Suprapubic skin (tissue), 4 donors: ENCODE results near the gene ZBTB48.

Source experiments
- EP300 ChIP-seq: sonication (generic); formaldehyde crosslinking; IDR thresholded peaks from one replicate; pipeline ENCODE4 v1.6.1; 2017; ENCODE audit warnings: antibody characterized with exemption
- POLR2A ChIP-seq, 2 donors: fragments of 450-650 bp; IDR thresholded peaks; one replicate each; pipeline ENCODE4 v1.6.1; 2017; ENCODE audit warnings: antibody characterized with exemption in 2 of 2, mild to moderate bottlenecking in 2 of 2, moderate library complexity in 2 of 2
- POLR2AphosphoS5 ChIP-seq, 3 donors: sonication (generic); formaldehyde crosslinking; IDR thresholded peaks; one replicate each; pipeline ENCODE4 v1.6.1; 2017; ENCODE audit warnings: antibody characterized with exemption in 3 of 3
- TF ChIP-seq, protein P1 (sequence below), 2 donors: fragments of 200-600 bp in 1 of 2; fragments of 450-650 bp in 1 of 2; sonication (generic) in 1 of 2; IDR thresholded peaks; one replicate each; pipeline ENCODE4 v1.5.1; 2016 to 2019; ENCODE audit warnings: antibody characterized with exemption in 2 of 2, mild to moderate bottlenecking in 1 of 2, moderate library complexity in 1 of 2

GRCh38 chr1:6580593-6581409 lies 1.0 kb downstream of the ZBTB48 start:
- TF ChIP-seq POLR2AphosphoS5 (IDR thresholded peaks at IDR 0.05) = no peak
- no peak for TF ChIP-seq POLR2A (IDR thresholded peaks at IDR 0.05)
- TF ChIP-seq, protein P1, sequence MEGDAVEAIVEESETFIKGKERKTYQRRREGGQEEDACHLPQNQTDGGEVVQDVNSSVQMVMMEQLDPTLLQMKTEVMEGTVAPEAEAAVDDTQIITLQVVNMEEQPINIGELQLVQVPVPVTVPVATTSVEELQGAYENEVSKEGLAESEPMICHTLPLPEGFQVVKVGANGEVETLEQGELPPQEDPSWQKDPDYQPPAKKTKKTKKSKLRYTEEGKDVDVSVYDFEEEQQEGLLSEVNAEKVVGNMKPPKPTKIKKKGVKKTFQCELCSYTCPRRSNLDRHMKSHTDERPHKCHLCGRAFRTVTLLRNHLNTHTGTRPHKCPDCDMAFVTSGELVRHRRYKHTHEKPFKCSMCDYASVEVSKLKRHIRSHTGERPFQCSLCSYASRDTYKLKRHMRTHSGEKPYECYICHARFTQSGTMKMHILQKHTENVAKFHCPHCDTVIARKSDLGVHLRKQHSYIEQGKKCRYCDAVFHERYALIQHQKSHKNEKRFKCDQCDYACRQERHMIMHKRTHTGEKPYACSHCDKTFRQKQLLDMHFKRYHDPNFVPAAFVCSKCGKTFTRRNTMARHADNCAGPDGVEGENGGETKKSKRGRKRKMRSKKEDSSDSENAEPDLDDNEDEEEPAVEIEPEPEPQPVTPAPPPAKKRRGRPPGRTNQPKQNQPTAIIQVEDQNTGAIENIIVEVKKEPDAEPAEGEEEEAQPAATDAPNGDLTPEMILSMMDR (IDR thresholded peaks at IDR 0.05) = peak in 1 of 2 donors; percentile 10
- no peak for TF ChIP-seq EP300
